Measurements from ENCODE around the gene RNF225.

DNA sequence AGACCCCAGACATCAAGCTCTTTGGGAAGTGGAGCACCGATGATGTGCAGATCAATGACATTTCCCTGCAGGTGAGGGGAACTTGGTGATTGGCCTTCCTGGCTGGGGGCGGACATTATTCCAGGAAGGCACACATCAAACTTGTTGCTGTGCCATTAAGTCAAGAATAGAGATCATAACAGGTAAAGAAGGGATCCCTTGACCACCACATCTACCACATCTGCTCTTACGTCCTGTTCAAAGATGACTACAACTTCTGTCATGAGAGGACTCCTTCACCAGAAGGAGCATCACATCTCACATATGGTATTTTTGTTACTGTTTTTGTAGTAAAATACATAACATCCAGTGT lies 7.3 kb upstream of the RNF225 start:
- TF ChIP-seq POLR2AphosphoS5 (IDR thresholded peaks at IDR 0.05; ENCODE audit: insufficient read depth, low read depth, low read length) (no peak), JUN (IDR thresholded peaks at IDR 0.05; ENCODE audit: borderline replicate concordance, insufficient read depth, insufficient read length, low read depth) (no peak), GATA2 (IDR thresholded peaks at IDR 0.05; ENCODE audit: insufficient read depth, insufficient read length, low read depth, low read length) (no peak), EZH2 (IDR thresholded peaks at IDR 0.05; ENCODE audit: borderline replicate concordance, low read depth, low read length, severe bottlenecking) (no peak), POLR2A (IDR thresholded peaks at IDR 0.05; ENCODE audit: low read depth, low read length) (no peak), FOS (IDR thresholded peaks at IDR 0.05; ENCODE audit: borderline replicate concordance, insufficient read depth, low read length) (no peak), MYC (IDR thresholded peaks at IDR 0.05; ENCODE audit: low read depth, low read length) (no peak)
- TF ChIP-seq, protein P1, sequence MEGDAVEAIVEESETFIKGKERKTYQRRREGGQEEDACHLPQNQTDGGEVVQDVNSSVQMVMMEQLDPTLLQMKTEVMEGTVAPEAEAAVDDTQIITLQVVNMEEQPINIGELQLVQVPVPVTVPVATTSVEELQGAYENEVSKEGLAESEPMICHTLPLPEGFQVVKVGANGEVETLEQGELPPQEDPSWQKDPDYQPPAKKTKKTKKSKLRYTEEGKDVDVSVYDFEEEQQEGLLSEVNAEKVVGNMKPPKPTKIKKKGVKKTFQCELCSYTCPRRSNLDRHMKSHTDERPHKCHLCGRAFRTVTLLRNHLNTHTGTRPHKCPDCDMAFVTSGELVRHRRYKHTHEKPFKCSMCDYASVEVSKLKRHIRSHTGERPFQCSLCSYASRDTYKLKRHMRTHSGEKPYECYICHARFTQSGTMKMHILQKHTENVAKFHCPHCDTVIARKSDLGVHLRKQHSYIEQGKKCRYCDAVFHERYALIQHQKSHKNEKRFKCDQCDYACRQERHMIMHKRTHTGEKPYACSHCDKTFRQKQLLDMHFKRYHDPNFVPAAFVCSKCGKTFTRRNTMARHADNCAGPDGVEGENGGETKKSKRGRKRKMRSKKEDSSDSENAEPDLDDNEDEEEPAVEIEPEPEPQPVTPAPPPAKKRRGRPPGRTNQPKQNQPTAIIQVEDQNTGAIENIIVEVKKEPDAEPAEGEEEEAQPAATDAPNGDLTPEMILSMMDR (IDR thresholded peaks at IDR 0.05; ENCODE audit: extremely low read depth in 1 of 2, insufficient read depth in 1 of 2, low read depth in 1 of 2, low read length in 2 of 2), result no peak
- TF ChIP-seq, protein P2, sequence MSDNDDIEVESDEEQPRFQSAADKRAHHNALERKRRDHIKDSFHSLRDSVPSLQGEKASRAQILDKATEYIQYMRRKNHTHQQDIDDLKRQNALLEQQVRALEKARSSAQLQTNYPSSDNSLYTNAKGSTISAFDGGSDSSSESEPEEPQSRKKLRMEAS (IDR thresholded peaks at IDR 0.05; ENCODE audit: insufficient read depth, insufficient read length), result no peak

Data from endothelial cell of umbilical vein (primary cell).